ENCODE data around the gene DMD. TPM values are rescaled to one million over a fixed set of nuclear protein-coding genes. Genes with fewer than 3 reads are reported as not detected.
"Not testable (repeated sequence)": the region's sequence is repeated elsewhere in the genome, so short reads cannot be mapped to it uniquely, and the experiment has no call there.

DMD gene
- 1.3 and 1.5 TPM in 2 replicates for polyA plus RNA-seq (2014; cell fraction: cytosol; rRNA removed)
- 1.6 and 3.5 TPM in 2 replicates for polyA plus RNA-seq (2014; cell fraction: nucleus; rRNA removed)

DNA sequence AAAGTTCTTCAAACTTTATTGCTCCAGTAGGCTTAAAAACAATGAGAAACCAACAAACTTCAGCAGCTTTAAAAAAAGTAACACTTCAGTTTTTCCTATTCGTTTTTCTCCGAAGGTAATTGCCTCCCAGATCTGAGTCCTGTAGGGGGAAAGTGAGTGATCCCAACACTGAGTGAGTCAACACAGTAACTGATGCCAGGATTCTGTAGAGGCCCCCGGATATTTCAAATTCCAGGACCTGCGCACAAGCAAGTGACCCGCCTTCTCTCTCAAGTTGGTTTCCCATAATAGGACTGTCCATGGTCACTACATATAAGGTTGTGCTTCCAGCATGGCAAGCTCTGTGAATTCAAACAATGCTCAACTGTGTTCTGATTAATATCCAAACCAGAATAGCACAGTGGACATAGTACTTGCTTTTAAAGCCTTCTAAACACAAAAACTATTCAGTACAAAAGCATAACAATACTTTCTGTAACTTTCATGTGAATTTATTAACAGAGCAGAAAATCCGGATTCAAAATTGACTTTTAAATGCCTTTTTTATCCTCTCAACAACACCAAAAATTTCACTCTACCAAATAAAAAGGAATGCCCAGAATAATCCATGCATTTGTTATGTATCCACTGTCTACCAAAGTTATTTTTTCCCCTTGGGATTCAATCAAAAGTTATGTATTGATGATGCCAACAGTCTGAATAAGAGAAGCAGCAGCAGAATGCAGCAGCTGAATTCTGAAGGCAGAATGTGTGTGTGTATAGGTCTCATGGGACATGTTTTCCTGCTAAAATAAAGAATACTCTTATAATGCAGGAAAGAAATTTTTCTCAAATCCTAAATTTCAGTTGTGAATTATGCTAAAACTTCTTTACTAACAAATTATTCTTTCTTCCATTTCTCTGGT lies at the start of gene DMD:
Gene DMD, minus strand, starts transcription at position 194 of the 905 bp plus-strand sequence. CDS start 237 bp downstream, outside the sequence.
- DNase-seq (ENCODE audit: low spot score) = no peak

DNA sequence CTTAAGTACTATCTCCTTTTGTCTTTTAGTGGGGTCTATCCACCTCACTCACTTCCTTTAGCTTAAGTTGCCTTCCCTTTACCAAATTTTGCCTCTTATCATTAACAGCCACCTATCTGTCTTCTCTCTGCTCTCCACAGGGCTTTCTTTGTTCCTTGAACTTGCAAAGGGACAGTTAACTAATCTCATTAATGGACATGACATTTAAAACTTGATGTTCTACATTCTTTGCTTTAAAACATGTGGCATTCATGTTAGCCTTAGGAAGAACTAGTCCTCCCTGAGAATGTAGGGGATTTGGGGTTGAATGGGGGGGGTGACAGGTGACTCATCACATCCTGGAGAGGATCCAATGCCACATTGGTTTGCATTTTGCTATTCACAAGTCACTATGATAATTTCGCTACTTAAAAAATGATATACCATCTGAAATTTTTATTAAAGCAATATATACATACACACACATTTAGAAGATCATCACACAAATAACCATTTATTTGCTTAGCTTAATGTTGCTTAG lies 41.0 kb upstream of the DMD start:
- DNase-seq (ENCODE audit: low spot score) = no peak

DNA sequence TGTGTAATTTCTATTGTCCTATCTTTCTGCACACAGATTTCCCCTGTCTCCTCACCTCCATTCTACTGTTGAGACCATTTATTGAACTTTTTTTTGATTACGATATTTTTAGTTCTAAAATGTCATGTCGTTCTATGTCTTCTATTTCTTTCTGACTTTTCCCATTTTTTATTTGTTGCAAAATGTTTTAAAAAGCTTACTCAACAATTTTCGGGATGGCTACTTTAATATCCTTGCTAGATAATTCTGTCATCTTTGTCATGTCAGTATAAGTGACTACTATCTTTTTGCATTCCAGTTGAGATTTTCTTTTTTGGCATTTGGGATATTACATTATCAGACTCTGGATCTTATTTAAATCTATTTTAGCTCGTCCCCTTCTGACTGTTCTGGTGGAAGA lies 7.5 kb upstream of the DMD start:
- no peak for DNase-seq (ENCODE audit: low spot score)

DNA sequence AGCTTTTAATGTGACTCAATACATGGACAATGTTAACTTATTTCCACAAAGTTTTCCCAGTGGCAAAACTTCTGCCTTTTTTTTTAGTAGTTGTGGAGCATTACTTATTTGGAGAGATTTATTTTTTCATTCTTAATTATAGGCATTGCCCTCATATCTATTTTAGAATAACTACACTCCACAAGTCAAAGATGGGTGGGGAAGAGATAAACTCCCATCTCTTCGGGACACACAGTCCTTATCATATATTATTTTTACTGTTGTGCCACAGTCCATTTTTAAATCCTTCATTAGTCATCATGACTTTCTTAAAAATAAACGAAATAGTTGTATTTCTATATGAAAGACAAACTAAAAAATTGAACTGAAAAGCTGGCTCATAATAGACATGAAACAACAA lies 1.2 kb downstream of the DMD start:
- no peak for DNase-seq (ENCODE audit: low spot score)

DNA sequence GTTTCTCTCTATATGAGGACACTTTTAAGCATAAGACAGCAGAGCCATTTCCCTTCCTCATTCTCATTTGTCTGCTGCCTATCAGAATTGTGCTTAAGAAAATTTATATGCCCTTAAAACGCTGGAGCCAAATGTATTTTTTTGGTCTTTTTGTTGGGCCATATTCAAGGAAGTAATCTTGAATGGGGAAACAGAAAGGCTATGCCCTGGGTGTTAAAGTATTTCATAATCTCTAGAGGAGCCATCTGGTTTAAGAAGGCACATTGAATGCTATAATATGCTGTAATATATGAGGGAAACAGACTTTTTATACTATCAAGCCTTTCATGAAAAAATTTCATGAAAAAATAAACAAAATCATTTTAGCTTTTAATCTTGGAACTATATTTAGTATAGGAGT lies 4.3 kb downstream of the DMD start:
- DNase-seq (ENCODE audit: low spot score) = no peak

DNA sequence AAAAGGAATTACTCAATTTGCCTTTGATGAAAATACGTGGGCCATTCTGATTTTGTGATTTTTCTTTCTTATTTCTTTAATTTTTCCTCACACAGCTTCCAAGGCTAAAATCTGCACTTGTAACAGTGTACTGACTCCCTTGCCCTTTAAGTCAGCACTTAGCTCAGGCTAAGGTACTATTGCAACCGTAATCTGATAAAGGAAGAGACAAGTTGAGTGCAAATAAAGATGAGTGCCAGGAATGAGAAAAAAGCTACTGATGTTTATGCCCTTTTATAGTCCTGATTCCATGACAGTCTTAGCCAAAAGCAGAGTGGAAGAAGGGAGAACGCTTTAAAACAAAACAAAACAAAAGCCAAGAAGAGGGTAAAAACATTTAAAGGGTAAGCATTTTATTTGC lies 6.0 kb downstream of the DMD start:
- peak; percentile 2 for DNase-seq (ENCODE audit: low spot score)

DNA sequence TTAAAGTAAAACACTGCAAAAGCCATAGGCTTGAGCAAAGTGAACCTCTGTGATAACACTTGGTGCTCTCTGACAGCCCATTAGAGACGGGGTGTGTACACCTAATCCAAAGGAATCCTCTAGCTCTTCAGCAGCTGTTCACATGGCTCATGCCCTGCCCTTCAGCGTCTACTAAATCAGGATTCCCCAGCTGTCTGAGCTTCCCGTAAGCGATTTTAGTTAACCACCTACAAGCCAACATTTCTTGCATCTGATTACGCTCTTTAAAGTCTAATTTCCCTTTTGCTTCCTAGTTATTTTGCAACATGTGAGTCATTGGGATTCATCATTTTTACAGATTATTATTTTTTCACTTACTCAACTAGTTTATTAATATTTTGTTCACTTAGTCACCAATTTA lies 6.5 kb downstream of the DMD start:
- DNase-seq (ENCODE audit: low spot score) = no peak

DNA sequence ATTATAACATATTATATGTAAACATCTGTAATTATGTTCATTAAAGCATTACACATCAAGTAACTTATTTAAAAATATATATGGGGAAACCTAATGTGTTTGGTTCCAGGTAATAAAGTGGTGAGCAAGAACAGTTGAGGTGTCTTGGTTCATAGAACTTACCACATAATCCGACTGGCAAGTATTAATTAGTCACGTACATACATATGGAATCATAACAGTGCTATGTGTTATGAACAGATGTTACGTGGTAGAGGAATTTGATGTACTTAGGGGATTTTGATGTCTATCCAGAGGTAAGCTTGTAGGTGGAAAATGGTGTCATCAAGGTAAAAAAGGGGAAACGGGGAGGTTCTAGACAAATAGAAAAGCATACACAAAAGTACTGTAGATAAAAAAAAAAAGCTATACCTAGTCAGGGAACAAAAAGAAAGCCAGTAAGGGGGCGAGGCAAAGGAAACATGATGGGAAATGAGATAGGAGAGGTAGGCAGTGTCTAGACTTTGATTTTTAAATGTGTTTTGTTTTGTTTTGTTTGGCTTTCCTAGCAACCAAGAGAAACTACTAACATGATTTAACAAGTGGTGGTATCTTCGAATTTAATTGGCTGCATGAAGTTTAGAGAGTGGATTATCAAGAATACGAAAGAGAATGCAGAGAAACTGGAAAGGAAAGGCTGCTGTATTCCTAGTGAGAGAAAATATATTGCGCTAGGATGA lies 12.6 kb downstream of the DMD start:
- DNase-seq (ENCODE audit: low spot score) = no peak

DNA sequence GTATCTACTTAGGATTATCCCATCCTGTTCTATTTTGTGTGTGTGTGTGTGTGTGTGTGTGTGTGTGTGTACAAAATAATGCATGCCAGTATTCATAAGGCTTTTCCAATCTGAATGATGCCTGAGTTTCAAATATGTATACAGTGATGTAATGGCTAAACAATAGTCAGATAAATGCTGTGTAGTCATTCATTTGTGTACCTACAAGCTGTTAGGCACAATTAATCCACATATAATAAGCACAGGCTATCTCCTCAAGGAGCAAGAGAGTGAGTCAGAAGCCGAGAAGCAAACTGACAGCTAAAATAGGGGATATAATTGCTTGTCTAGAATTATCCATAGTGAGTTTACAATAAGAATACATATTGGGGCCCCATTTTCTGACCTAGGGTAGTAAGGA lies 15.7 kb downstream of the DMD start:
- DNase-seq (ENCODE audit: low spot score) = no peak

DNA sequence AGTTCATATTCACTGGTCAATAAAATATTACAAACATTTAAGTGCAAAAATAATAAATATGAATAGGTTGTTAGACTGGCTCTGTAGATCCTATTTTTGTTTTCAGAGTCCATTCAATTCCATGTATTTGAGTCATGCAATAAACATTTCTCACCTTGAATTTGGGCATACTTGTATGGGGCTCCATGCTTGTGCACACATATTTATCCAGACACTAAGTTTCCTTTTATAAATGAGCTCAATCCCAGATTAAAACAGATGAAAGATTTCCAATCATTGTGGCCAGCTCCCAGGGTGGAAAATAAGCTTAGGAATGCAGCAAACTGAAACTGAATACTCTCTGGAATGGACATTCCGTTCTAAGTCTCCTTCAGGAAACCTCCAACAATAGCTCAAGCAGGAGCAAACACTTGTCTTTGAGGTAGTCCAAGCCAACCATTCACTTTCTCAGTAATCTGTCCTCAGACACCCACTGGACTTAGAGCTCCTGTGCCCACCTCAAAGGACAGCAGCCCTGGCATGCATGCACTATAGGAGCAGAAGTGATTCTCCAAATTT lies 16.4 kb downstream of the DMD start:
- DNase-seq (ENCODE audit: low spot score) = no peak

DNA sequence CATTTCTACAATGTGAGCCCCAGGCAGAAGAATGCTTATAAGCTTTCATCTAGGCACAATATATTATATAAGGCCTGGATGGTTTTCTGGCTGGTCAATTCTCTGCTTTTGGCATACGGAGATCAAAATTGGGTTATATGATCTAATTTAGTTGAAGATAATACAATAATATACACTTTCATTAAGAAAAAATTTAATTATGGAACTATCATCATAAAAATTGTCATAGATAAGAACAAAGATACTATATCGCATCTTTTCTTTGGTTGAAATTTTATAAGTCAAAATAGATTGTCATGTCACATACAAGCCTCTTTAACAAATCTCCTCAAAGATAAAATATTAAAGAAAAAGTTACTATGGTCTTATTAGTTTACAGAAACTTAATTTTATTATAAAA lies 17.1 kb downstream of the DMD start:
- DNase-seq (ENCODE audit: low spot score) = peak; percentile 37

DNA sequence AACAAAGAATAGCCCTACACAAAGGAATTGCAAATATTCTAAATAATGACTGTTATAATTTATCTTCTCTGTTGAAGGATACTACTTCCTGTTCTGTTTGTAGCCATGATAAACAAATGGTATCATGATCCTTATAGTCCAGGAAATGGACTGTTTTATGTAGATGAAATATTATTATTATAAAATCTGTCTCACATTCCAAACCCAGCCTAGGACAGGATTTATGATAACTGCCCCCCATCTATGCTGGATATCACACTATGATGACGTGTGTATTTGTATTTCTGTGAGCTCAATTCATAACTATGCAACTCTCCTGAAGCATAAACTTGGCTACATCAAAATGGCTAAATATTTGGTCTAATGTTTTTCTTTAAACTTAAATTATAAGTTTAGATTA lies 21.3 kb downstream of the DMD start:
- DNase-seq (ENCODE audit: low spot score) = no peak

DNA sequence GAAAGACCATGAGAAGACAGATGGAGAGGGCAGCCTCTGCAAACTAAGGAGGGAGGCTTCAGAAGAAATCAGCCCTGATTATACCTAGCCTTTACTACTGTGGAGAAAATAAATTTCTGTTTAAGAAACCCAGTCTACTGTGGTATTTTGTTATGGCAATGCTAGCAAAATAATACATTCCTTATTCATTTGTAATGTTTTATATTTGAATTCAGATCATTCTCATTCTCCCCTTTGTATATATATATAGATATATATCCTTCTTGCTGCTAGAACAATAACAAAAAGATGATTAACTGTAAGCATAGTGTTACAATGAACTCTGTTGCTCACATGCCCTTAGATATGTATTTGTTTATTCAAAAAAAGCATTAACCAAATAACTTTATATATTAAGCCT lies 22.5 kb downstream of the DMD start:
- no peak for DNase-seq (ENCODE audit: low spot score)

DNA sequence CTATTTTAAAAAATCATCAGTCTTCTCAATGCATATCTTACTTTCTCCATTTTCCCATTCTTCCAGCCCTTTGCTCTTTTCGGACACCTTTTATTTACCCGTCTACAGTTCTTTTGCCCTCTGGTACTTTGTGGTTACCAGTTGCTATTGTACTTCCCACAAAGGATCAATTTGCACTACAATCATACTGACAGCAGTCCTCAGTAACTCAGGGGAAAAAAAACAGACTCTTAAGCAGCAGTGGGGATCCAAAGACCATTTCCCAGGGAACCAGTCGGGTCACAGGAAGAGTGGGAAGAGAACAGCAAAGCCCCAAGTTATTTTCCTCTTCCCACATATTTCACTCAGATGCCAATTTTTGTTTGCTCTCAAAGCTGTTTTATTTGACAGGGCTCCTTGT lies 23.1 kb downstream of the DMD start:
- peak; percentile 8 for DNase-seq (ENCODE audit: low spot score)

DNA sequence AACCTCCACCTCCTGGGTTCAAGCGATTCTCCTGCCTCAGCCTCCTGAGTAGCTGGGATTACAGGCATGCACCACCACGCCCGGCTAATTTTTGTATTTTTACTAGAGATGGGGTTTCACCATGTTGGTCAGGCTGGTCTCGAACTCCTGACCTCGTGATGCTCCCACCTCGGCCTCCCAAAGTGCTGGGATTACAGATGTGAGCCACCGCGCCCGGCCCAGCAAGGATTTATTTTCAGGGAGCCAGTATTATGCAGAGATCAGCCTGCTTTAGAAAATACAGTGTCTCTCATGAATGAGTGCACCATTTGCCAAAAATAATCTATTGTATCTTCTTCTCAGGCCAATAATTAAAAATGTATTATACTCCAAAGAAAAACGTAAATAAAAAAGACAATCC lies 26.5 kb downstream of the DMD start:
- DNase-seq (ENCODE audit: low spot score) = not testable (repeated sequence)

DNA sequence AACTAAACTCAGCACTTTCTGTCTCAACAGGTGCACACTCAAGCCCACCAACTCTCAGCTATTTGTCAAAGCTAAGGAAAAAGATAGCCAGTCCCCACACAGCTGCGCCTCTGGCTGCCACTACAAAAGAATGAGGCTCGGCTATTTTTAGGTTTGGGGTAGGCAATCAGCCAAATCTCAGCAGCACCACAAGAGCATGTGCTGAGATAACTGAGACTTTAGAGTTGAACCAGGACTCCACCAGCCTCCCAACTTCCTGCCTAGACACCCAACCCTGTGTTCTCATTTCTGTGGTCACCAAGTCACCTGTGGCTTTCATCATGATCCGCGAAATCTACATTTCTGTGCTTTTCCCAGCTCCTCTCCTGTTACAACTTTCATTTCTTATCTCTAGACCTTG lies 28.0 kb downstream of the DMD start:
- DNase-seq (ENCODE audit: low spot score) = peak; percentile 45

DNA sequence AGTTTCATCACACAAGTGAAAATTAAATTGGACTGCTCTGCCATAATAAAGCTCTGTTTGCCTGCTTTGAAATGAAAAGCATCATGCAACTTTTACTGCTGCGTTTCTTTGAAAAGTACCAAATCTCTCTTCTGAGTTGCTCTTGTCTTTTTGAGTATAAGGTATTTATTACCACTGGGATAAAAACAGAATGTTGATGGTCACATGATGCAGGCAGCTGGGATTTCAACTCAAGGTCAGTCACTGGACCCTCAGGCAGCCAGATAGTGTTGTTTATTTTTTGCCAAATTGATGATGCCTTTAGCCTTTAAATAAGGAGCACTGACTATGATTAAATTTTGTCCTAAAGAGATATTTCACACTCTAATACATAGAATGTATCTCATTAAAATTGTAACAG lies 32.7 kb downstream of the DMD start:
- no peak for DNase-seq (ENCODE audit: low spot score)

DNA sequence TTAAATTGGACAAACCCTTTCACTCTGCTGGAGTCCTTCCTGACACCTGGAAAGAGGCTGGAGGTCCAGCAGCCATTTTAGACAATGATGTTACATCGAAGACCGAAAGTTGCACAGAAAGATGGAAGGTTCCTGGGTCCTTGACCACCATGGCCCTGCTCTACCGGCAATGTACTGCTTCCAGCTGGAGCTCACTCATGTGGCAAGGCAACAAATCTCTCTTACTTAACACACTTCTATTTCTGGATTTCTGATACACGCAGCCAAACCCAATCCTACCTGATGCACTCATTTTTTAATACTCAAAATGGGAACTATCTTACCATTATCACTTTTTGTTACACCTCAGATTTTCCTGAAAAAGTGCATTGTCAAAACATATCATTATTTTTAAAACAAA lies 33.1 kb downstream of the DMD start:
- DNase-seq (ENCODE audit: low spot score) = no peak

DNA sequence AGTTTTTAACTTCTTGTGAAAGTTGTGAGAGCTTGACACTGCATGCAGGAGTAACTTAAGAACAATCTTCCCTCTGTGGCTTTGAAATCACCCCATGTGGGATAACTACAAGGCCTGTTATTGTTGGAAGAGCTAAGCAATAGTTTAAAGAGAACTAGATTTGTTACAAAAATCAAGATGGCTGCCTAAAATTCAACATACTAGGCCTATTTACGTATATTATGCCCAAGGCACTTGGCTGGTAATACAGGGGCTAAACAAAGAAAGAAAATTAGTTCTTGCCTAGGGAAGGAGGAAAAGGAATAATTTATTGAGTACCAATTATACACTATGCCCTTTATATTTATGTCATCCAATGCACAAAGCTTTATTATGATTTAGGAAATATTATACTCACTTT lies 36.1 kb downstream of the DMD start:
- DNase-seq (ENCODE audit: low spot score) = no peak

DNA sequence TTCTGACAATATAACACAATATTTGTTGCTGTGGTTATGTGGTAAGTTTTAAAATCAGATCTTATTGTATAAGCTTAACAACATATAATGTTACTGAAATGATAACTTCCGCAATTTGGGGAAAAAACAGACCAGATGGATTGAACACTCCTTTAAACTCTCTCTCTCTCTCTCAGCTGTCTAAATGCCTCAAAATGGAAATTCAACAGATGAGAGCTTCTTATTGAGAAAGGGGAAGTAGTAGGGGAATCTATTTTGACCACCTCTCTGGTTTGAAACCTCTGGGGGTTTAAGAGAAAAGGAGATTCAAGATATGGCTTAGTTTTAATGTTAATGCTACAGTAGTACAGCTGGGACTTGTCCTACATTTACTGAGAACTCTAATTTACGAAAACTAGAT lies 40.3 kb downstream of the DMD start:
- no peak for DNase-seq (ENCODE audit: low spot score)

DNA sequence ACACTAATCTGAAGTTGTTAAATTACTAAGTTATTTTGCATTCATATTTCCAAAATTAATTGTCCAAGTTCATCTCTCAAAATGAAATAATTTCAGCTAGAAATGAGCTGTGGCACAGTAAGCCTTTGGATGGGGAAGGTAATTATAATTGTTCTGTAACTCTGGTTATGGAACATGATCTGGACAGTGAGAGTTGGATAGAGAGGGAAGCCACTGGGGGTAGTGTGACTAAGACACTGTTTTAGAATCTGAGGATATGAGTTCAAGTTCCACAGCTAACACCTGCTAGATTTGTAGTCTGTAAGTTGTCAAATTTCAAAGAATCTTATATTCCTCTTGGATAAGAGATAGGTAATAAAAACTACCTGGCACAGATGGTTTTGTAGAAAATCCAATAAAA lies 49.5 kb downstream of the DMD start:
- no peak for DNase-seq (ENCODE audit: low spot score)

DNA sequence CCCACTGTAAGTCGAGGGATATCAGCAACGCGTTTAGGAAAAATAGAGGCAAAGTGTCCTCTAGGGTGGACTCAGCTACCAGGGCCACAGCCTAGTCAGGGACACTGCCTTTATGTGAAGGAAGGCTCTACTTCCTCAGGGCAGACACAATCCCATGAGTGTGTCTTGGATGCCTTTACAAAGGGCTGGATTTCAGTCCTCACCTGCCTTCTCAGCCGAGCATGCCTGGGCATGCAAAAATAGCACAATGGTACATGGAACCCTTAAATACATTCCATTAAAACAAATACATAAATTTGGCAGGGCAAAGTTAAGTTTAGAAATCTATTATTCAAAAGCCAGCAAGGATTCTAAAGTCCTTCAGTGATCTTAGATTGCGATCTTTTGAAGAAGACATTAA lies 51.1 kb downstream of the DMD start:
- DNase-seq (ENCODE audit: low spot score) = no peak

Measured in SK-N-DZ (cell line).